Loucy (cell line): Measurements from ENCODE around the gene CNTN4.

Experiments
- H2AFZ ChIP-seq: fragments of 200-600 bp; sonication (generic); 2 replicates; pipeline ENCODE4 v1.6.0; 2016; ENCODE audit warnings: antibody characterized with exemption, mild to moderate bottlenecking, low read length, moderate library complexity
- H3F3A ChIP-seq: fragments of 200-600 bp; 2 replicates; pipeline ENCODE4 v1.6.0; 2016; ENCODE audit warnings: antibody characterized with exemption, low read depth, mild to moderate bottlenecking
- H3K27me3 ChIP-seq: fragments of 200-600 bp; sonication (generic); 2 replicates; pipeline ENCODE4 v1.6.1; 2014; ENCODE audit warnings: low read length, mild to moderate bottlenecking; ENCODE audit not compliant: insufficient read depth, poor library complexity, severe bottlenecking
- H3K36me3 ChIP-seq: fragments of 200-600 bp; sonication (generic); 2 replicates; pipeline ENCODE4 v1.6.1; 2016; ENCODE audit warnings: low read length; ENCODE audit not compliant: insufficient read depth
- H3K4me1 ChIP-seq: fragments of 200-600 bp; sonication (generic); 2 replicates; pipeline ENCODE4 v1.5.1; 2014; ENCODE audit warnings: low read length, mild to moderate bottlenecking; ENCODE audit not compliant: insufficient read depth, poor library complexity, severe bottlenecking
- H3K4me2 ChIP-seq: fragments of 200-600 bp; sonication (generic); 2 replicates; pipeline ENCODE4 v1.6.0; 2014; ENCODE audit warnings: antibody characterized with exemption, low read length, low read depth, mild to moderate bottlenecking; ENCODE audit not compliant: poor library complexity, severe bottlenecking
- H3K4me3 ChIP-seq: fragments of 200-600 bp; sonication (generic); 2 replicates; pipeline ENCODE4 v1.5.1; 2014; ENCODE audit warnings: low read length, mild to moderate bottlenecking, mixed read lengths; ENCODE audit not compliant: poor library complexity, severe bottlenecking
- H3K79me2 ChIP-seq: fragments of 200-600 bp; sonication (generic); 2 replicates; pipeline ENCODE4 v1.6.1; 2014; ENCODE audit warnings: low read length; ENCODE audit not compliant: insufficient read depth
- H3K9ac ChIP-seq: fragments of 200-600 bp; sonication (generic); 2 replicates; pipeline ENCODE4 v1.6.0; 2014; ENCODE audit warnings: mild to moderate bottlenecking, low read depth, low read length, moderate library complexity; ENCODE audit not compliant: poor library complexity, severe bottlenecking
- H3K9me2 ChIP-seq: fragments of 200-600 bp; sonication (generic); replicated peaks from 2 replicates; pipeline ENCODE4 v1.6.1; 2016; ENCODE audit warnings: low read depth, low read length, mixed read lengths
- H3K9me3 ChIP-seq: fragments of 200-600 bp; sonication (generic); 2 replicates; pipeline ENCODE4 v1.6.1; 2014; ENCODE audit warnings: mild to moderate bottlenecking, antibody characterized with exemption, low read length, low read depth; ENCODE audit not compliant: insufficient read depth
- H4K20me1 ChIP-seq: fragments of 200-600 bp; sonication (generic); 2 replicates; pipeline ENCODE4 v1.6.0; 2014; ENCODE audit warnings: antibody characterized with exemption, low read length, mild to moderate bottlenecking; ENCODE audit not compliant: insufficient read depth, poor library complexity, severe bottlenecking
- CTCF ChIP-seq: fragments of 200-600 bp; sonication (generic); conservative IDR thresholded peaks from 2 replicates; pipeline ENCODE4 v1.5.1; 2014; ENCODE audit warnings: mild to moderate bottlenecking, antibody characterized with exemption, low read length
- EZH2phosphoT487 ChIP-seq: fragments of 200-600 bp; IDR thresholded peaks from 2 replicates; pipeline ENCODE4 v1.6.1; 2018; ENCODE audit warnings: antibody characterized with exemption, mild to moderate bottlenecking, moderate library complexity, borderline replicate concordance

The CNTN4 gene

GRCh38 chr3:2415083-2415482 lies 316.4 kb downstream of the CNTN4 start:
- no peaks in the 10 kb centered on the region for H3K9me2 ChIP-seq
- TF ChIP-seq EZH2phosphoT487 = no peak
- TF ChIP-seq CTCF = no peak
- no peaks in the 10 kb centered on the region for H3K79me2 ChIP-seq
- H3K4me2 ChIP-seq = no peak overlapping the region
- no peak overlapping the region for H3K4me3 ChIP-seq
- no peaks in the 10 kb centered on the region for H3F3A ChIP-seq
- H4K20me1 ChIP-seq = no peaks in the 10 kb centered on the region
- H3K4me1 ChIP-seq = no peaks in the 10 kb centered on the region
- no peak overlapping the region for H2AFZ ChIP-seq
- H3K27me3 ChIP-seq = no peaks in the 10 kb centered on the region
- H3K9me3 ChIP-seq = no peaks in the 10 kb centered on the region
- H3K9ac ChIP-seq = no peak overlapping the region
- no peaks in the 10 kb centered on the region for H3K36me3 ChIP-seq

- Histone ChIP-seq H3K9ac (no peak overlapping the region), H3K27me3 (no peaks in the 10 kb centered on the region), H3K79me2 (no peaks in the 10 kb centered on the region), H4K20me1 (no peaks in the 10 kb centered on the region), H3F3A (no peaks in the 10 kb centered on the region), H3K9me2 (no peaks in the 10 kb centered on the region), H3K4me2 (no peak overlapping the region), H3K36me3 (no peaks in the 10 kb centered on the region), H3K4me1 (no peaks in the 10 kb centered on the region), H3K4me3 (no peak overlapping the region), H3K9me3 (no peaks in the 10 kb centered on the region), H2AFZ (no peak overlapping the region)
- TF ChIP-seq EZH2phosphoT487 = no peak
- no peak for TF ChIP-seq CTCF
Observed at GRCh38 chr3:2420919-2421318, 322.3 kb downstream of the CNTN4 start.

- H4K20me1 ChIP-seq = no peaks in the 10 kb centered on the region
- no peaks in the 10 kb centered on the region for H3K79me2 ChIP-seq
- no peaks in the 10 kb centered on the region for H3F3A ChIP-seq
- no peaks in the 10 kb centered on the region for H3K4me1 ChIP-seq
- TF ChIP-seq EZH2phosphoT487 = no peak
- no peak for TF ChIP-seq CTCF
- H3K36me3 ChIP-seq = no peaks in the 10 kb centered on the region
- no peak overlapping the region for H2AFZ ChIP-seq
- H3K4me2 ChIP-seq = no peak overlapping the region
- no peaks in the 10 kb centered on the region for H3K9me2 ChIP-seq
- H3K9me3 ChIP-seq = no peaks in the 10 kb centered on the region
- H3K4me3 ChIP-seq = no peak overlapping the region
- H3K27me3 ChIP-seq = no peaks in the 10 kb centered on the region
- H3K9ac ChIP-seq = no peak overlapping the region
Observed at GRCh38 chr3:2423143-2423542, 324.5 kb downstream of the CNTN4 start.
